Activated CD4-positive, alpha-beta T cell treated with anti-CD3 and anti-CD28 coated beads, Interleukin-2, Interleukin-4, amounts not matched to agents 100 ng/mL and 50 ng/mL, durations not matched to agents 16 hours and 8 hours (primary cell): ENCODE measurements around the gene FIBP.
"Not testable (repeated sequence)": the region's sequence is repeated elsewhere in the genome, so short reads cannot be mapped to it uniquely, and the experiment has no call there.

Experiments used
- DNase-seq: peaks from one replicate; pipeline ENCODE4 v3.0.0-alpha.2; 2020; ENCODE audit warnings: low spot score

Gene FIBP

DNA sequence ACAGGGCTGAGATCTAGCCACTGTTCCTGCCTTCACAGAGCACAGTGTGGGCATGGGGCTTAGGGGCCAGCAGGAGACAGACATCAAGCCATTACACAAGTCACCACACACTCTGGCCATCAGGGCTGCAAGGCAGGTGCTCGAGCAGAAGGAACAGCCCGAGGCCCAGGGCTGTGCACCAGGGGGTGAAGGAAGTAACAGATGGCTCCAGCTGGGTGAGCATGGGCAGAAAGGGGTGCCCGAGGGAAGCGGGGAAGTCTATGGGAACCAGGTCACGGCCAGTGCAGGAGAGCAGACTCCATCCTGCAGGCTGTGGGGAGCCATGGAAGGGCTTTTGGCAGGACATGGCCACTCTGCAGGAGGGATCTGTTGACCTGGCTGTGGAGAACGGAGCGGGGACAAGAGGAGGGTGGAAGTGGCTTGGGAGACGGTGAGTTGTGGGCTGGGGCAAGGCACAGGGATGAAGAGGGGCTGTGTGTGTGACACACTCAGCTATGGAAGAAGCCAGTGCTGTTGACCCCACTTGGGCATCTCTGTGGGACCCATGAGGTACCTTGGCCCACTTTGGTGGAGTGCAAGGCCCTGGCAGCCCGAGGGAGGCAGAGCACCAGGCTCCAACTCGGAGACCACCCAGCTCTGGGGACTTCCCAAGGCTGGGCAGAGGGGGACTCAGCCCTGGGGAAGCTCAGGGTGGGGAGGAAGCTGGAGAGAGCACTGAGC lies 27.0 kb upstream of the FIBP start:
- no peak for DNase-seq

GRCh38 chr11:65912845-65913244 lies 24.6 kb upstream of the FIBP start:
- no peak for DNase-seq

DNA sequence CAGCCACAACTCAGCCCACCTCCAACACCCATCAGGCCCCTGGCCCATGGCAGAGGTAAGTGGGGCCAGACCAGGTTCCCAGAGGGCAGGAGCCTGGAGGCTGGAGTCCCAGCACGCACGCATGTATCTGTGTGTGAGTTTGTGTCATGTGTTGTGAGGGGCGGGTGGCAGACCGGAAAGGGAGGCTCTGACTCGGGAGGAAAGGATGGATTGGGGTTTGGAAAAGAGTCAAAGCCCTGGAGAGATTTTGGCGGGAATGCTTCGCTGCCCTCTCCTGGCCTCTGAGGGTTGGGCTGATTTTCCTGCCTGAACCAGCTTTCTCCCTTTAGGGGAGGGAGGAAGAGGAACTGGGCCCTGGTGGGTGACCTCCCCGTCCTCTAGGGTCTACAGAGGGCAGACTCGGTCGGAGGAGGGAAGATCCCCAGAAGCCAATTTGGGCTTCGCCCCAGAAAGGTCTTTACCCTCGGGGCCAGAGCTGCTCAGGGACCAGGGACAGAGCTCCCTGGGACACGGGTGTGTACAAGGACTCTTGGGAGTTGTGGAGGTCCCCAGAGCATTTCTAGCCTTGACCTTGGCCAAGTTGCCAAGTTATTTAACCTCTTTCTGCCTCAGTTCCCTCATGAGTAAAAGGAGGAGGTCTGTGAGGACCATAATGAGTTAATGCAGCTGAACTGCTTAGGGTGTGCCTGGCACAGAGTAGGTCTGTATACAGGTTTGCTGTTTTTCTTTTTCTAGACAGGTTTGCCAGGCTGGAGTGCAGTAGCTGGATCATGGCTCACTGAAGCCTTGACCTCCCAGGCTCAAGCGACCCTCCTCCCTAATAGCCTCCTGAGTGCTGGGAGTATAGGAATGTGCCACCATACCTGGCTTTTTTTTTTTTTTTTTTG lies 23.7 kb upstream of the FIBP start:
- no peak for DNase-seq

- no peak for DNase-seq
These were observed 19.6 kb upstream of the FIBP start for GRCh38 chr11:65907878-65908277.

DNA sequence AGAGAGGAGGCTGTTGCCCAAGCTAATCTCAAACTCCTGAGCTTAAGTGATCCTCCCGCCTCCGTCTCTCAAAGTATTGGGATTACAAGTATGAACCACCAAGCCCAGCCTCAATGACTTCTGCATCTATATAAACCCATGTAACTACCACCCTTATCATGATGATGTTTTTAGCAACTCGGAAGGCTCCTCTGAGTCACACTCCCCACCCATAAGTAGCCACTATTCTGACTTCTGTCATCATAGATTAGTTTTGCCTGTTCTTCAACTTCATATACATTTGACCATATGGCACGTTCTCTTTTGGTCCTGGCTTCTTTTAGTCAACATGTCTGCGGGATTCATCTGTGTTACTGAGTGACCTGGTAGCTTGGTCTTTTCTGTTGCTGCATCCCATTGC lies 18.3 kb upstream of the FIBP start:
- no peak for DNase-seq

GRCh38 chr11:65903715-65904114 lies 15.4 kb upstream of the FIBP start:
- no peak for DNase-seq

GRCh38 chr11:65903068-65903481 lies 14.8 kb upstream of the FIBP start:
- DNase-seq = no peak

GRCh38 chr11:65900899-65901180 lies 12.6 kb upstream of the FIBP start:
- DNase-seq = no peak

DNA sequence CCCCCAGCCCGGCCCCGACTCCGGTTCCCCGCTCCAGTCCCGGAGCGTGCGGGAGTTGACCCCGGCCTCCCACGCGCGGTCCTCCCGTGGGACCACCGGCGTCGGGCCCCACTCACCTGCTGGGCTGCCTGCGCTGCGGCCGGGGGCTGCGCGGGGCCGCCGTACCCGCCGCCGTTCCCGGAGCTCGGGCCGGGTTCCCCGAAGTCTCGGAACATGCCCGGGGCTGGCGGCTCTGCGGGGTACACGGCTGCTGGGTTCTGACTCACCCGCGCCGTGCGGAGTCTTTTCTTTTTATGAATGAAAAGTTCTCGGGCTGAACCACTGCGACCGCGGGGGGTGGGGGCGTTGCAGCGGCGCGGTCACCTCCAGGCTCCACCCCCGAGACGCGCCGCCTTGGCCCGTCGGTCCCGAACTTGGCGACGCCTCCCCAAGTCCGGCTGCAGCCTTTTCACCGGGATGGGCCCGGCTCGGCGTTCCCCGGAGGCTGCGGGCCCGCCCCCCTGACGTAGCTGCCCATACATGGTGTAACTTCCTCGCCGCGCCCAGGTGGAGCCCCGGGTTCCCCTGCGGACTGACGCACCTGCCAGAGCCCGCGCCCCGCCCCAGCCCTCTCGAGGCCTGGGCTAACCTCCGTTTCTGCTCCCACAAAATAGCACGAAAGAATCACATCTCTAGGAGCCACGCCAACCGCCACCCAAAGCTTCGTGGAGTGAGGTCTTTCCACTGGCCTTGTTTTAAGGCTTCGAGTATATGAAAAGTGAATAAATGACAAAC lies 12.0 kb upstream of the FIBP start, which contains the start of gene FOSL1:
FOSL1 (minus strand) TSS at position 264 of the 774 bp plus-strand sequence; CDS start at position 215, 49 bp downstream.
- peak; percentile 92 for DNase-seq

GRCh38 chr11:65899356-65900124 lies 11.3 kb upstream of the FIBP start:
- peak; percentile 70 for DNase-seq

DNA sequence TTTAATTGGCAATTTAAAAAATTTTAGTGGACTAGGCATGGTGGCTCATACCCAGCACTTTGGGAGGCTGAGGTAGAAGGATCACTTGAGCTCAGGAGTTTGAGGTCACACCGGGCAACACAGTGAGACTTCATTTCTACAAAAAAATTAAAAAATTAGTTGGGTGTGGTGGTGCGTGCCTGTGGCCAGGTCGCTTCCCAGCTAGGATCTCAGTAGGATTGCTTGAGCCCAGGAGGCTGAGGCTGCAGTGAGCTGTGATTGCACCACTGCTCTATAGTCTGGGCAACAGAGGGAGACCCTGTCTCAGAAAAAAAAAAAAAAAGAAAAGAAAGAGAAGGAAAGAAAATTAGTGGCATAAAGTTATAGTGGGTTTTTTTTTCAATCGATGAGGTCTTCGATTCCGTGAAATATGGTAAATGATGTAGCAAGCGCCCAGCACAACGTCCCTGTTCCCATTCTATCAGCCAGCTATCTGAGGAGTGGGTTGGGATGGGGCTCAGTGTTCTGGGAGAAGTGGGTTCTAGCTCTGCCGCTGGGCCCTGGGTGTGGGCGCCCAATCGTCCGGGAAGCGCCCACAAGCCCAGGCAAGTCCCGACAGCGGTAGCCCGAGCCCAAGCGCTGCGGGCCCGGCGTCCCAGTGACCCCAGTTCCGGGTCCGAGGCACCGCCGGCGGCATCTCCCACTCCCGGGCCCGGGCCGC lies 10.5 kb upstream of the FIBP start:
- no peak for DNase-seq

- no peak for DNase-seq
These were observed 8.8 kb upstream of the FIBP start for GRCh38 chr11:65897020-65897471.

- no peak for DNase-seq
These were observed 8.0 kb upstream of the FIBP start for GRCh38 chr11:65896034-65896999.

GRCh38 chr11:65895482-65895981 lies 7.3 kb upstream of the FIBP start:
- no peak for DNase-seq

GRCh38 chr11:65894034-65894591 lies 5.8 kb upstream of the FIBP start:
- peak; percentile 69 for DNase-seq

DNA sequence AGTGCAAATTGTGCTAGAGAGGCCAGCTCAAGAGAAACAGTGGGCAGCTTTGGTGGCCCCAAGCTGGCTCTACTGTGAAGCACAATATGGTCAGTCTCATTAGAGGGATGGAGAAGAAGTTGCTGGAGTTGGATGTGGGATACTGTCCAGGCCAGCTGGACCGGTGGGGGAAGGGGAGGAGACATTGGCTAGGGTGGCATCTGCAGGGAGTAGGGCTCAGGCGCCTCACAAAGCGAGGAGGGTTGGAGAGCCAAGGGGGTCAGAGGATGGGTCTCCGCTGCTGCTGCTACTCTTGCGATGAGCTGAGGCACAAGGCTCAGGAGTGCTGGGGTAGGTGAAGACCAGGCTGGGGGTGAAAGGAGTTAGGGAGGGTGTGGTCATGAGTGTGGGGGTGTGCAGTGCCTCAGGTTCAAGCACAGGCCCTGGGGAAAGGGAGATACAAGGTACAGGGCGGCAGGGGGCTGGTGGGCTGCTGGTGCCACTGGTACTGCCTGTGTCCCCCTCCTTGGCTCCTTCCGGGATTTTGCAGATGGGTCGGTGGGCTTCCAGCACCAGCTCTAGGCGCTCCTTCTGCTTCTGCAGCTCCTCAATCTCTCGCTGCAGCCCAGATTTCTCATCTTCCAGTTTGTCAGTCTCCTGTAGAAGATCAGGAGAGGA lies 4.5 kb upstream of the FIBP start:
- DNase-seq = no peak

- not testable (repeated sequence) for DNase-seq
These were observed 3.9 kb upstream of the FIBP start for GRCh38 chr11:65892137-65892540.

DNA sequence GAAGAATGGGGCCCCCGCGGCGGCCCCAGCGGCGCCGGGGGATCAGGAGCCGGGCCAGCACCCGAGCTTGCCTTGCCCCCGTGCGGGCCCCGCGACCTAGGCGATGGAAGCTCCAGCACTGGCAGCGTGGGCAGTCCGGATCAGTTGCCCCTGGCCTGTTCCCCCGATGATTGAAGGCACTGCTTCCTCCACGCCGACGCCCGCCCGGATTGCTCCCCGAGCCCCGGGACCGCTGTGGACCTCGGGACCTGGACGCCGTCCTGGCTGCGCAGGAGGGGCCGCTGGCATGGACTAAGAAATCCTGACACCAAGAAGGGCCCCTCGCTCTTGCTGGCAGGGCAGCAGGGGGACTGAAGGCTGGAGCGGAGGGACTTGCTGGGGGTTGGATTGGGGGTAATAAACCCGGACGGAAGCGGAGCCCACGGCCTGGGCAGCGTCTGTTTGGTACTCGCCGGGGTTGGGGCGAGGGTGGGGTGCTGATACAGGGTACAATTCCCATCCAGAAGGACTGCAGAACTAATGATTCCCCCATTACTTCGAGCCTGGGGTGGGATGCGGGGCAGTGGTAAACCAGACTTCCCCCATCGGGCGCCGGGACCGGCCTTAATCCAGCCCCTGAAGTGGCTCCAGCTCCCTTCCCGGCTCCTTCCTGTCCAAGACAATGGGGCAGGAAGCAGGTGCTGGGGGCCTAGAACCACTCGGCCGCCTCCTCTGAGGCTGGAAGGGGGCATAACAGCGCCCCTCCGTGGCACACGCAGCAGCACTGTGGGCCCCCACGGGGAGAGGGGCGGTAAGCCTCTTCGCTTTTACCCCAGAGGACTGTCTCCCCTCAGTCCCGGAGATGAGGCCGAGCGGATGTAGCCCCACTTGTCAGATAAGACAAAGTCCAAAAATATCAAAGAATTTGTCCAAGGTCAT lies 3.2 kb upstream of the FIBP start:
- no peak for DNase-seq
